ENCODE data around the gene CDHR3. TPM values are rescaled to one million over a fixed set of nuclear protein-coding genes. Genes with fewer than 3 reads are reported as not detected.

CDHR3 gene
- total and polyA plus RNA-seq, 9 of the 15 experiments (the other 6 are each of a cell fraction or from before 2014, with no cell fraction given), result 0.03 to 0.66 (median 0.24) TPM; not detected in 1

DNA sequence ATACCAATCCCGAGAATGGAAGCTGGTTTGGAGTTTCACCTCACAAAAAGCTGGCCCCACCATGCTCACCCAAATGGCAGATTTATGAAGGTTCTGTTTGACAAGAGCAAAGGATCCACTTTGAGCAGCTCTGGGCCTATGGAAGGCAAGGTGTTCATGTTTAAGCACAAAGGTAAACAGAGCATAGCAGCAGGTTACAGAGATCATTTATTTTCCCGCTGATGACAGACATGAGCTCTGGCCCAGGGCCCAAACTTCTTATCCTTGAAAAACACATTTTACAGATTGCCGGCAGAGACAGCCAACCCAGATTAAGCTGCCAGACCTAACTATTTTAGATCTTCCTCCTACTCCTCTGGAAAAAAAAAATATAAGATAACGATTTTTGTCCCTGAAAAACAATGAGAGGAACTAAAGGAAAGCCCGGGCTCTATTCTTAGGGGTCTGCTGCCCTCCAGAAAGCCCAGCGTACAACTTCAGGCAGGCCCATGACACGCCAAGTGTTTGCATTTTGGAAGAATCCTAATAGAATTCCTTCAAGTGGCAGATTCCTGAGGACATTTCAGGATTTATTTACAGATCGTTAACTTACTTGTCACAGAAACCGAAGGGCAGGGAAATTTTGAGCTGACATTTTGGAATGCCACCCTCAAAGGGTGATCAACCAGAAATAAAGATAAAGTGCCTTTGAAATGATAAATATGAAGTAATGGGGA is 109.1 kb downstream of the CDHR3 start (continued):
- TF ChIP-seq RBM22 (IDR thresholded peaks at IDR 0.05; ENCODE audit: low read depth, low read length, poor library complexity, severe bottlenecking), result no peak
- 0 out of 2 replicates have a peak, but pooled peaks have one; percentile 46 for TF ChIP-seq KLF6 (CRISPR knock-in tag; IDR thresholded peaks at IDR 0.05; ENCODE audit: borderline replicate concordance)
- no peak for TF ChIP-seq POLR2G (IDR thresholded peaks at IDR 0.05; ENCODE audit: low read depth, low read length)
- TF ChIP-seq ARID1B (IDR thresholded peaks at IDR 0.05), result peak; percentile 99
- peak; percentile 29; the same call in 1 of the 2 replicates for TF ChIP-seq TRIM28 (IDR thresholded peaks at IDR 0.05)
- no peak for TF ChIP-seq IFI16 (CRISPR knock-in tag; IDR thresholded peaks at IDR 0.05)
- TF ChIP-seq, protein P1, sequence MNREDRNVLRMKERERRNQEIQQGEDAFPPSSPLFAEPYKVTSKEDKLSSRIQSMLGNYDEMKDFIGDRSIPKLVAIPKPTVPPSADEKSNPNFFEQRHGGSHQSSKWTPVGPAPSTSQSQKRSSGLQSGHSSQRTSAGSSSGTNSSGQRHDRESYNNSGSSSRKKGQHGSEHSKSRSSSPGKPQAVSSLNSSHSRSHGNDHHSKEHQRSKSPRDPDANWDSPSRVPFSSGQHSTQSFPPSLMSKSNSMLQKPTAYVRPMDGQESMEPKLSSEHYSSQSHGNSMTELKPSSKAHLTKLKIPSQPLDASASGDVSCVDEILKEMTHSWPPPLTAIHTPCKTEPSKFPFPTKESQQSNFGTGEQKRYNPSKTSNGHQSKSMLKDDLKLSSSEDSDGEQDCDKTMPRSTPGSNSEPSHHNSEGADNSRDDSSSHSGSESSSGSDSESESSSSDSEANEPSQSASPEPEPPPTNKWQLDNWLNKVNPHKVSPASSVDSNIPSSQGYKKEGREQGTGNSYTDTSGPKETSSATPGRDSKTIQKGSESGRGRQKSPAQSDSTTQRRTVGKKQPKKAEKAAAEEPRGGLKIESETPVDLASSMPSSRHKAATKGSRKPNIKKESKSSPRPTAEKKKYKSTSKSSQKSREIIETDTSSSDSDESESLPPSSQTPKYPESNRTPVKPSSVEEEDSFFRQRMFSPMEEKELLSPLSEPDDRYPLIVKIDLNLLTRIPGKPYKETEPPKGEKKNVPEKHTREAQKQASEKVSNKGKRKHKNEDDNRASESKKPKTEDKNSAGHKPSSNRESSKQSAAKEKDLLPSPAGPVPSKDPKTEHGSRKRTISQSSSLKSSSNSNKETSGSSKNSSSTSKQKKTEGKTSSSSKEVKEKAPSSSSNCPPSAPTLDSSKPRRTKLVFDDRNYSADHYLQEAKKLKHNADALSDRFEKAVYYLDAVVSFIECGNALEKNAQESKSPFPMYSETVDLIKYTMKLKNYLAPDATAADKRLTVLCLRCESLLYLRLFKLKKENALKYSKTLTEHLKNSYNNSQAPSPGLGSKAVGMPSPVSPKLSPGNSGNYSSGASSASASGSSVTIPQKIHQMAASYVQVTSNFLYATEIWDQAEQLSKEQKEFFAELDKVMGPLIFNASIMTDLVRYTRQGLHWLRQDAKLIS (CRISPR knock-in tag; IDR thresholded peaks at IDR 0.05), result no peak
- peak in 1 of 2 experiments; percentile 54; a peak in 2 of 3 replicates for TF ChIP-seq CBX3 (IDR thresholded peaks at IDR 0.05; ENCODE audit: borderline replicate concordance in 1 of 2, low read length in 2 of 2)
- peak; percentile 73; the same call in 1 of the 2 replicates for TF ChIP-seq ZNF41 (CRISPR knock-in tag; conservative IDR thresholded peaks at IDR 0.05)
- no peak for TF ChIP-seq ASH1L (IDR thresholded peaks at IDR 0.05; ENCODE audit: borderline replicate concordance, low read depth, partially characterized antibody)
- peak; percentile 42 to 53 for TF ChIP-seq NRF1 (conservative IDR thresholded peaks at IDR 0.05 in 1 of 2, IDR thresholded peaks at IDR 0.05 in 1 of 2)
- peak; percentile 98 for TF ChIP-seq TAL1 (IDR thresholded peaks at IDR 0.05)
- TF ChIP-seq, protein P2, sequence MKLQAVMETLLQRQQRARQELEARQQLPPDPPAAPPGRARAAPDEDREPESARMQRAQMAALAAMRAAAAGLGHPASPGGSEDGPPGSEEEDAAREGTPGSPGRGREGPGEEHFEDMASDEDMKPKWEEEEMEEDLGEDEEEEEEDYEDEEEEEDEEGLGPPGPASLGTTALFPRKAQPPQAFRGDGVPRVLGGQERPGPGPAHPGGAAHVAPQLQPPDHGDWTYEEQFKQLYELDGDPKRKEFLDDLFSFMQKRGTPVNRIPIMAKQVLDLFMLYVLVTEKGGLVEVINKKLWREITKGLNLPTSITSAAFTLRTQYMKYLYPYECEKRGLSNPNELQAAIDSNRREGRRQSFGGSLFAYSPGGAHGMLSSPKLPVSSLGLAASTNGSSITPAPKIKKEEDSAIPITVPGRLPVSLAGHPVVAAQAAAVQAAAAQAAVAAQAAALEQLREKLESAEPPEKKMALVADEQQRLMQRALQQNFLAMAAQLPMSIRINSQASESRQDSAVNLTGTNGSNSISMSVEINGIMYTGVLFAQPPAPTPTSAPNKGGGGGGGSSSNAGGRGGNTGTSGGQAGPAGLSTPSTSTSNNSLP (IDR thresholded peaks at IDR 0.05; ENCODE audit: borderline replicate concordance, low read depth, low read length), result peak; percentile 72; the same call in 1 of the 2 replicates
- TF ChIP-seq, protein P3, sequence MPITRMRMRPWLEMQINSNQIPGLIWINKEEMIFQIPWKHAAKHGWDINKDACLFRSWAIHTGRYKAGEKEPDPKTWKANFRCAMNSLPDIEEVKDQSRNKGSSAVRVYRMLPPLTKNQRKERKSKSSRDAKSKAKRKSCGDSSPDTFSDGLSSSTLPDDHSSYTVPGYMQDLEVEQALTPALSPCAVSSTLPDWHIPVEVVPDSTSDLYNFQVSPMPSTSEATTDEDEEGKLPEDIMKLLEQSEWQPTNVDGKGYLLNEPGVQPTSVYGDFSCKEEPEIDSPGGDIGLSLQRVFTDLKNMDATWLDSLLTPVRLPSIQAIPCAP (CRISPR knock-in tag; IDR thresholded peaks at IDR 0.05; ENCODE audit: borderline replicate concordance), result no peak
- peak; percentile 42; the same call in 1 of the 2 replicates for TF ChIP-seq ZFX (CRISPR knock-in tag; IDR thresholded peaks at IDR 0.05)
- TF ChIP-seq SAFB2 (IDR thresholded peaks at IDR 0.05; ENCODE audit: borderline replicate concordance, low read depth, low read length, severe bottlenecking), result no peak
- no peak for TF ChIP-seq CCAR2 (IDR thresholded peaks at IDR 0.05; ENCODE audit: low read depth, low read length)

Data from K562 (cell line).